Measurements from ENCODE around the gene PBX4. TPM values are rescaled to one million over a fixed set of nuclear protein-coding genes. Genes with fewer than 3 reads are reported as not detected.

PBX4 gene
- total and polyA plus RNA-seq, 2 of the 8 experiments (the other 6 are each of a cell fraction or from before 2014, with no cell fraction given): 3.4 to 3.8 TPM

DNA sequence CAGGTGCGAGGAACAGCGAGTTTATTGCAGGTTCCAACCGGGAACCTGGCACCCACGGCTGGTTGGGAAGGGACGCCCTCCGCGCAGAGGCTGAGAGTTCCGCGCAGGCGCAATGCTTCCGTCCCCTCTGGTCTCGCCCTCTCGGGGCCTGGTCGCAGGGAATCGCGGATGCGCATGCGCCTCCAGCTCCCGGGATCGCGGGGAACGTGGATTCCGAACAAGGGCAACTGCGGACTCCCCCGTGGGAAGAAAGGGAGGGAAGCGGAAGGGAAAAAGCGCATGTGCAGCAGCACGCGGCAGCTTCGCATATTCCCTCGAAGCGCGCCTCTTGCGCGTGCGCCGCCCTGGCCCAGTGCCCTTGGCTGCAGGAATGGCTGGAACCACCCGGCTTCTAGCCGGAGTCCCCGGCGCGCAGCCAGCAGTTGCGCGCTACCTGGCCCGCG lies 104.3 kb downstream of the PBX4 start:
- no peak overlapping the region for H2AK5ac ChIP-seq (ENCODE audit: low read depth, low read length)
- H3K56ac ChIP-seq (replicated peaks; ENCODE audit: insufficient read length, low read depth, low read length): no peak overlapping the region
- no peak overlapping the region for H3K18ac ChIP-seq (ENCODE audit: extremely low read depth, low read length)
- ChIA-PET CTCF (ENCODE audit: partially characterized antibody) (interaction anchor here (1.0 to 3.2 kb wide), 5 partner anchors 16 to 148 kb away, joined by 4 to 10 read pairs (median 9); no protein-coding TSS in a partner anchor), POLR2A (ENCODE audit: partially characterized antibody) (interaction anchor here (0.7 to 6.7 kb wide), 8 partner anchors 10 to 284 kb away, joined by 3 to 34 read pairs (median 4); partner anchors contain the start of genes GATAD2A and YJEFN3)
- no peak overlapping the region for H2BK15ac ChIP-seq (ENCODE audit: low read length)
- peaks cover 4% of the 10 kb centered on the region; the same call in 1 of the 2 replicates for H3K23me2 ChIP-seq (ENCODE audit: low read depth, low read length)
- H3K27ac ChIP-seq (ENCODE audit: low read depth, low read length): no peak overlapping the region
- no peak overlapping the region for H3K4ac ChIP-seq (replicated peaks; ENCODE audit: insufficient read length, low read depth, low read length)
- H4K5ac ChIP-seq (ENCODE audit: insufficient read length, low read depth, low read length): no peak overlapping the region
- no peak overlapping the region for H3K14ac ChIP-seq (ENCODE audit: insufficient read length)
- peaks cover 0 to 5% (median 2%) of the 10 kb centered on the region in 4 experiments; a peak in 5 of 8 replicates for H3K36me3 ChIP-seq (ENCODE audit: control insufficient read depth in 2 of 4, insufficient read depth in 4 of 4, low read length in 3 of 4)
- no peak overlapping the region for H3K4me3 ChIP-seq (ENCODE audit: extremely low read depth in 1 of 4, insufficient read depth in 2 of 4, low read depth in 3 of 4, low read length in 4 of 4)
- no peak overlapping the region for H3K23ac ChIP-seq (ENCODE audit: insufficient read length)
- H2BK12ac ChIP-seq (ENCODE audit: low read depth, low read length): no peak overlapping the region
- H3K4me1 ChIP-seq (replicated peaks in 1 of 4; ENCODE audit: control insufficient read depth in 3 of 4, insufficient read depth in 4 of 4, low read length in 3 of 4): peaks cover 0 to 2% (median 0%) of the 10 kb centered on the region in 4 experiments; a peak in 1 of 7 replicates
- H4K20me1 ChIP-seq (replicated peaks in 1 of 2; ENCODE audit: control insufficient read depth in 1 of 2, insufficient read depth in 2 of 2, low read length in 2 of 2): peaks cover 0 to 1% of the 10 kb centered on the region in 2 experiments
- H3K79me2 ChIP-seq (ENCODE audit: control insufficient read depth in 1 of 2, insufficient read depth in 2 of 2, low read length in 2 of 2): peaks cover 0 to 23% of the 10 kb centered on the region in 2 experiments; a peak in 2 of 4 replicates
- no peak overlapping the region for H4K8ac ChIP-seq (ENCODE audit: extremely low read depth, insufficient read depth, low read length)
- FAIRE-seq (no peak), DNase-seq (ENCODE audit: low read depth in 1 of 2, low spot score in 2 of 2) (no peak)
- no peak overlapping the region for H2BK120ac ChIP-seq (replicated peaks; ENCODE audit: low read depth, low read length)
- H3K9ac ChIP-seq (replicated peaks in 1 of 4; ENCODE audit: extremely low read depth in 1 of 4, low read depth in 3 of 4, low read length in 3 of 4): no peak overlapping the region
- H3K79me1 ChIP-seq (ENCODE audit: low read depth, low read length): peaks cover 7% of the 10 kb centered on the region
- H3K9me3 ChIP-seq (ENCODE audit: insufficient read depth in 2 of 2, low read depth in 1 of 2, low read length in 1 of 2): no peaks in the 10 kb centered on the region
- no peak overlapping the region for H2AFZ ChIP-seq (ENCODE audit: low read length)
- H4K91ac ChIP-seq (replicated peaks; ENCODE audit: insufficient read length, low read length): no peak overlapping the region
- TF ChIP-seq RAD21 (IDR thresholded peaks at IDR 0.05 in 1 of 2, conservative IDR thresholded peaks at IDR 0.05 in 1 of 2; ENCODE audit: low read depth in 2 of 2, low read length in 2 of 2) (no peak), EZH2 (IDR thresholded peaks at IDR 0.05; ENCODE audit: low read depth, low read length, severe bottlenecking) (no peak), CTBP2 (IDR thresholded peaks at IDR 0.05; ENCODE audit: borderline replicate concordance, insufficient read depth, insufficient read length, low read length) (no peak), ZNF274 (IDR thresholded peaks at IDR 0.05; ENCODE audit: borderline replicate concordance, extremely low read depth, low read length) (no peak), TCF12 (IDR thresholded peaks at IDR 0.05; ENCODE audit: low read depth, low read length) (no peak), POU5F1 (IDR thresholded peaks at IDR 0.05; ENCODE audit: low read depth, low read length) (no peak), MAX (IDR thresholded peaks at IDR 0.05) (no peak), SIX5 (IDR thresholded peaks at IDR 0.05; ENCODE audit: low read depth, low read length) (no peak)
- TF ChIP-seq, protein P1, sequence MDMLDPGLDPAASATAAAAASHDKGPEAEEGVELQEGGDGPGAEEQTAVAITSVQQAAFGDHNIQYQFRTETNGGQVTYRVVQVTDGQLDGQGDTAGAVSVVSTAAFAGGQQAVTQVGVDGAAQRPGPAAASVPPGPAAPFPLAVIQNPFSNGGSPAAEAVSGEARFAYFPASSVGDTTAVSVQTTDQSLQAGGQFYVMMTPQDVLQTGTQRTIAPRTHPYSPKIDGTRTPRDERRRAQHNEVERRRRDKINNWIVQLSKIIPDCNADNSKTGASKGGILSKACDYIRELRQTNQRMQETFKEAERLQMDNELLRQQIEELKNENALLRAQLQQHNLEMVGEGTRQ (IDR thresholded peaks at IDR 0.05; ENCODE audit: low read length): no peak
- no peak overlapping the region for H2BK5ac ChIP-seq (ENCODE audit: low read depth, low read length)
- no peaks in the 10 kb centered on the region; a peak in 1 of 7 replicates for H3K27me3 ChIP-seq (replicated peaks in 1 of 4; ENCODE audit: control insufficient read depth in 3 of 4, extremely low read depth in 1 of 4, insufficient read depth in 3 of 4, low read length in 3 of 4)
- no peak overlapping the region for H2BK20ac ChIP-seq (ENCODE audit: low read length)
- WGBS, 2 experiments (ENCODE audit: extremely low coverage in 1 of 2, insufficient coverage in 1 of 2, insufficient read length in 1 of 2, insufficient replicate concordance in 2 of 2, low coverage in 1 of 2, low lambda C conversion rate in 2 of 2, missing lambda C conversion rate in 1 of 2): 95% methylated on average over 34 of the region's 46 CpGs; no CpG with 5 or more reads in 1 of the 2 experiments
- no peak overlapping the region for H3K4me2 ChIP-seq (ENCODE audit: insufficient read depth in 1 of 2, low read depth in 2 of 2, low read length in 2 of 2)
